Stomach (tissue), 4 donors: Measurements from ENCODE around the gene DPP6.
"Not testable (repeated sequence)": the region's sequence is repeated elsewhere in the genome, so short reads cannot be mapped to it uniquely, and the experiment has no call there.

Experiments used
- EP300 ChIP-seq: sonication (generic); formaldehyde crosslinking; IDR thresholded peaks from one replicate; pipeline ENCODE4 v1.6.1; 2017; ENCODE audit warnings: antibody characterized with exemption
- POLR2A ChIP-seq, 4 donors: fragments of 450-650 bp; IDR thresholded peaks; one replicate each; pipeline ENCODE4 v1.6.1; 2016; ENCODE audit warnings: antibody characterized with exemption in 4 of 4, control low read depth in 2 of 4, mild to moderate bottlenecking in 1 of 4, moderate library complexity in 1 of 4
- POLR2AphosphoS5 ChIP-seq, 3 donors: sonication (generic); formaldehyde crosslinking; IDR thresholded peaks; one replicate each; pipeline ENCODE4 v1.6.1; 2016; ENCODE audit warnings: antibody characterized with exemption in 3 of 3
- TF ChIP-seq, protein P1 (sequence below), 7 experiments: fragments of 450-650 bp in 4 of 7; fragments of 200-600 bp in 3 of 7; sonication (generic) in 3 of 7; IDR thresholded peaks; one replicate each; pipeline ENCODE4 v1.5.1; 2016 to 2019; ENCODE audit warnings: antibody characterized with exemption in 7 of 7, control low read depth in 2 of 7, mild to moderate bottlenecking in 1 of 7

DNA sequence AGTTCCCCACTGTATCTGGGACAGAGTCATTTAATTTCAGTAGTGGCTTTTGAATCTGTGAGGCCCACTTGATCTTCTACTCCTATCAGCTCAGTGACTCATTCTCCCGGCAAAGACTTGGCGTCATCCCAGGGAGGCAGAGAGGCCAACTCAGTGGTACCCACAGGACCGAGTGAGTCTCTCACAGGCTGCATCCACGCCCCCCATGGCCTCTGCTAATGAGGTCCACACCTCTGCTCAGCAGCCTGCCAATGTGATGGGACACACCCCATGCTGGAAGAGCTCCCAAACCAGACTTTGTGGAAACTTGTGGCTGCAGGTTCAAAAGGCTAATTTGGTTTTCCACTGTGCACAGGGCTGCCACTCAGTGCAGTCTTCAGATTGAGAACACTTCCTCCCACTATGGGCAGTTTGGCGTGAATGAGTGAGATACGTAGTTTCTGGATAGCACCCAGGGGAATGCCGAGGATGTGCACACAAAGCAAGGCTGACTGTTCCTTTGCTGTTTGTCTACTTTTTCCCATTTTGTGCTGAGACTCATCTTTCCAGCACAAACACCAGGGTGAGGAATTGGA is 81.6 kb downstream of the DPP6 start:
- TF ChIP-seq, protein P1, sequence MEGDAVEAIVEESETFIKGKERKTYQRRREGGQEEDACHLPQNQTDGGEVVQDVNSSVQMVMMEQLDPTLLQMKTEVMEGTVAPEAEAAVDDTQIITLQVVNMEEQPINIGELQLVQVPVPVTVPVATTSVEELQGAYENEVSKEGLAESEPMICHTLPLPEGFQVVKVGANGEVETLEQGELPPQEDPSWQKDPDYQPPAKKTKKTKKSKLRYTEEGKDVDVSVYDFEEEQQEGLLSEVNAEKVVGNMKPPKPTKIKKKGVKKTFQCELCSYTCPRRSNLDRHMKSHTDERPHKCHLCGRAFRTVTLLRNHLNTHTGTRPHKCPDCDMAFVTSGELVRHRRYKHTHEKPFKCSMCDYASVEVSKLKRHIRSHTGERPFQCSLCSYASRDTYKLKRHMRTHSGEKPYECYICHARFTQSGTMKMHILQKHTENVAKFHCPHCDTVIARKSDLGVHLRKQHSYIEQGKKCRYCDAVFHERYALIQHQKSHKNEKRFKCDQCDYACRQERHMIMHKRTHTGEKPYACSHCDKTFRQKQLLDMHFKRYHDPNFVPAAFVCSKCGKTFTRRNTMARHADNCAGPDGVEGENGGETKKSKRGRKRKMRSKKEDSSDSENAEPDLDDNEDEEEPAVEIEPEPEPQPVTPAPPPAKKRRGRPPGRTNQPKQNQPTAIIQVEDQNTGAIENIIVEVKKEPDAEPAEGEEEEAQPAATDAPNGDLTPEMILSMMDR (IDR thresholded peaks at IDR 0.05) = not testable (repeated sequence)
- not testable (repeated sequence) for TF ChIP-seq POLR2A (IDR thresholded peaks at IDR 0.05); EP300; POLR2AphosphoS5 (IDR thresholded peaks at IDR 0.05)
